BLaER1 treated with 17β-estradiol and CSF1 and Interleukin-3, amounts not matched to agents 10 nM and 100 nM (cell line): ENCODE measurements around the gene CCDC92.

Experiments used
- H3K27ac ChIP-seq, 11 experiments: shearing (Covaris generic); formaldehyde crosslinking; 2 replicates each; pipeline ENCODE4 v1.8.1; 2022
- H3K27me3 ChIP-seq, 11 experiments: shearing (Covaris generic); formaldehyde crosslinking; 2 replicates each; pipeline ENCODE4 v1.8.1; 2022
- H3K36me3 ChIP-seq, 11 experiments: shearing (Covaris generic); formaldehyde crosslinking; 2 replicates each; pipeline ENCODE4 v1.8.1; 2022
- H3K4me1 ChIP-seq, 10 experiments: shearing (Covaris generic); formaldehyde crosslinking; 2 replicates each; pipeline ENCODE4 v1.8.1; 2022
- H3K4me2 ChIP-seq, 11 experiments: shearing (Covaris generic); formaldehyde crosslinking; 2 replicates each; pipeline ENCODE4 v1.8.1; 2022
- H3K4me3 ChIP-seq, 10 experiments: shearing (Covaris generic); formaldehyde crosslinking; 2 replicates each; pipeline ENCODE4 v1.8.1; 2022
- H3K9ac ChIP-seq, 11 experiments: shearing (Covaris generic); formaldehyde crosslinking; 2 replicates each; pipeline ENCODE4 v1.8.1; 2022
- H3K9me3 ChIP-seq, 11 experiments: shearing (Covaris generic); formaldehyde crosslinking; replicated peaks in 1 of 11; 2 replicates each; pipeline ENCODE4 v1.8.1; 2022
- H4K20me1 ChIP-seq, 11 experiments: shearing (Covaris generic); formaldehyde crosslinking; 2 replicates each; pipeline ENCODE4 v1.8.1; 2022
- Cebpa-rat ChIP-seq, 11 experiments: shearing (Covaris generic); IDR thresholded peaks; 2 replicates each; pipeline ENCODE4 v1.8.1; 2022

The CCDC92 gene

DNA sequence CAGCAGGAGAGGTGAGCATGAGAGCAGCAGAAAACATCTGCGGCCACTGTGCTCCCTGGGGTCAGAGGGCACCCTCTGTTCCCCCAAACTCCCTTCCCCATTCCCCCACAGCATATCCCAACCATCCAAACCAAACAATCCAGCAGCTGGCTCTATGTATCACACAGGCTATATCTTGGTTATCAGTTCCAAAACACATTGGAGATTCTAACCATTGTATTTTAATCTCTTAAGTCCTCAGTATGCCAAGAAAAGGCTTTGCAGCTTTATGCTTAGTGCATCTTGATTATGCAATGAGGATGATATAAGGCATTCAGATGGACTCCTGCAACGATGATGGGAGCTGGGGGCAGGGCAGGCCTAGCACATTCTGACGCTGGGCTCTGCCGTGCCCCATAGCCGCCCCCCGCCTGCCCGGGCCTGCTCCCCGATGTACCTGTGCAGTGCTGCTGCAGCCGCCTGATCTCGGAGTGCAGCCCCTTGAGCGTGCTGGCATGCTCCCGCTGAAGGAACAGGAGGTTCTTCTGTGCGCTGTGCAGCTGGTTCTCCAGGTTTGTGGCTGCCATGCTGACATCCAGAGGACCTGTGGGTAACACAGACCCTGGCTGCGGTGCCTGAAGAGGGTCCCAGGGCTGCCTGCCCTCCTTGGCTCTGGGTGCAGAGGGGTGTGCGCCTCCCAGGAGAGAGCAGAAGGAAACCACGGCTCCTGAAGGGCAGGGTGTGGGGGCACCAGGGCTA, 29.6 kb downstream of the CCDC92 start:
- H3K9me3 ChIP-seq, result peaks cover 8 to 36% (median 15%) of the 10 kb centered on the region in 11 experiments; a peak in 21 of 22 replicates
- H3K9ac ChIP-seq, result 0 out of 22 replicates have a peak overlapping the region, but pooled peaks of 1 of the 11 experiments have one; percentile 2
- H3K27ac ChIP-seq, result no peak overlapping the region
- TF ChIP-seq Cebpa-rat (IDR thresholded peaks at IDR 0.05), result no peak
- peaks cover 23 to 37% (median 30%) of the 10 kb centered on the region in 10 experiments for H3K4me1 ChIP-seq
- H3K36me3 ChIP-seq, result peaks cover 16 to 73% (median 35%) of the 10 kb centered on the region in 11 experiments
- H4K20me1 ChIP-seq, result peaks cover 0 to 30% (median 0%) of the 10 kb centered on the region in 11 experiments; a peak in 3 of 22 replicates
- peak overlapping the region in 6 of 11 experiments; percentile 3 to 24 (median 22); a peak in 5 of 22 replicates for H3K4me2 ChIP-seq
- H3K27me3 ChIP-seq, result no peaks in the 10 kb centered on the region
- H3K4me3 ChIP-seq, result peak overlapping the region in 1 of 10 experiments; percentile 9; a peak in 1 of 20 replicates

DNA sequence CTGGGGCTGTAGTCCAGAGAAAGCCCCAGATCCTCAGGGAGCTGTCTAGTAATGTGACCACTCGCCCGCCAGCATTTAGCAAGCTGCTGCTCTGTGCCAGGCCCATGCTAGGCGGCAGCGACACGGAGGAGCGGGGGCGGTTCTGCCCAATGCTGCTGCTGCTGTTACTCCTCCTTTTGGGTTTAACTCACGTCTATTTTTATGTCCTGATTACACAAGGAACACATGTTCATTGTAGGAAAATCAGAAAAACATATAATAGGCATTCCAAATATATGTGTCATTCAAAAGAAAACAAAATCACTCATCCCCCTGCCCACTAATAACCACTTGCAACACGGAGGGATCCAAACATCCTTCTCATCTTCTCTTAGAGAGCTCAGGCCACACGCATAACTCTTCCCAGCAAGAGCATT, 30.4 kb downstream of the CCDC92 start:
- H3K4me3 ChIP-seq, result peak overlapping the region in 3 of 10 experiments; percentile 9 to 37 (median 9); a peak in 3 of 20 replicates
- no peak for TF ChIP-seq Cebpa-rat (IDR thresholded peaks at IDR 0.05)
- peak overlapping the region in 3 of 11 experiments; percentile 6 to 48 (median 15); a peak in 4 of 22 replicates for H3K27ac ChIP-seq
- peaks cover 31 to 46% (median 38%) of the 10 kb centered on the region in 10 experiments for H3K4me1 ChIP-seq
- no peak overlapping the region for H3K4me2 ChIP-seq
- H4K20me1 ChIP-seq, result peaks cover 0 to 30% (median 0%) of the 10 kb centered on the region in 11 experiments; a peak in 3 of 22 replicates
- H3K27me3 ChIP-seq, result no peaks in the 10 kb centered on the region
- H3K9me3 ChIP-seq, result peaks cover 8 to 36% (median 15%) of the 10 kb centered on the region in 11 experiments; a peak in 21 of 22 replicates
- H3K36me3 ChIP-seq, result peaks cover 16 to 70% (median 36%) of the 10 kb centered on the region in 11 experiments
- no peak overlapping the region for H3K9ac ChIP-seq

GRCh38 chr12:123941624-123942237, 30.9 kb downstream of the CCDC92 start:
- H4K20me1 ChIP-seq, result peaks cover 0 to 30% (median 0%) of the 10 kb centered on the region in 11 experiments; a peak in 5 of 22 replicates
- H3K27ac ChIP-seq, result peak overlapping the region in 3 of 11 experiments; percentile 15 to 48 (median 48); a peak in 4 of 22 replicates
- H3K27me3 ChIP-seq, result no peaks in the 10 kb centered on the region
- peak overlapping the region in 5 of 11 experiments; percentile 7 to 50 (median 35); a peak in 5 of 22 replicates for H3K4me2 ChIP-seq
- peaks cover 33 to 50% (median 42%) of the 10 kb centered on the region in 10 experiments for H3K4me1 ChIP-seq
- H3K36me3 ChIP-seq, result peaks cover 17 to 75% (median 41%) of the 10 kb centered on the region in 11 experiments
- no peak overlapping the region for H3K9ac ChIP-seq
- H3K9me3 ChIP-seq, result peaks cover 8 to 36% (median 15%) of the 10 kb centered on the region in 11 experiments; a peak in 21 of 22 replicates
- no peak for TF ChIP-seq Cebpa-rat (IDR thresholded peaks at IDR 0.05)
- peak overlapping the region in 3 of 10 experiments; percentile 9 to 37 (median 9); a peak in 3 of 20 replicates for H3K4me3 ChIP-seq

DNA sequence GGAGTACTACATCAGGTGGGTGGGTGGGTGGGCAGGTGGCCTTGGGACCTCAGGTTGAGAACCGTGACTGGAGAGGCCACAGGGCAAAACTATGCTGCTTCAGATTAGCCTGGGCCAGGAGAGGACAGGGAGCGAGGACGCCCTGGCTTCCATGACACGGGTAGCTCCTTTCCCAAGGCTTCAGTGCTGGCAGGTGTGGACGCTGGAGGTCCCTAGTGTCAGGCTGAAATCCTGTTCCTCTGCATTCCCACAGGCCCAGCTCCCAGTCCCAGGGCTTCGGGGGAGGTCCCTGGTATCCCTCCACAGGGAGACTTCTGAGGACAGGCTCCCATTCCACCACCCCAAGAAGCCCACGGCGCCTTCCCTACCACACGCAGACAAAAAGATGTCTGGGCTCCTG, 31.6 kb downstream of the CCDC92 start:
- peaks cover 17 to 81% (median 49%) of the 10 kb centered on the region in 11 experiments for H3K36me3 ChIP-seq
- H3K4me2 ChIP-seq, result peak overlapping the region in 5 of 11 experiments; percentile 7 to 50 (median 35); a peak in 7 of 22 replicates
- H3K4me1 ChIP-seq, result peaks cover 33 to 50% (median 42%) of the 10 kb centered on the region in 10 experiments
- no peak for TF ChIP-seq Cebpa-rat (IDR thresholded peaks at IDR 0.05)
- peaks cover 8 to 36% (median 15%) of the 10 kb centered on the region in 11 experiments; a peak in 21 of 22 replicates for H3K9me3 ChIP-seq
- H3K9ac ChIP-seq, result no peak overlapping the region
- no peak overlapping the region for H3K4me3 ChIP-seq
- no peaks in the 10 kb centered on the region for H3K27me3 ChIP-seq
- H4K20me1 ChIP-seq, result peaks cover 0 to 30% (median 0%) of the 10 kb centered on the region in 11 experiments; a peak in 6 of 22 replicates
- peak overlapping the region in 3 of 11 experiments; percentile 15 to 63 (median 48); a peak in 5 of 22 replicates for H3K27ac ChIP-seq

- Histone ChIP-seq H3K9ac (no peak overlapping the region), H3K4me2 (0 out of 22 replicates have a peak overlapping the region, but pooled peaks of 2 of the 11 experiments have one; percentile 10 to 16), H3K9me3 (peaks cover 8 to 36% (median 15%) of the 10 kb centered on the region in 11 experiments; a peak in 21 of 22 replicates), H4K20me1 (peaks cover 0 to 29% (median 0%) of the 10 kb centered on the region in 11 experiments; a peak in 6 of 22 replicates), H3K27ac (no peak overlapping the region), H3K4me1 (peaks cover 33 to 50% (median 42%) of the 10 kb centered on the region in 10 experiments), H3K27me3 (no peaks in the 10 kb centered on the region), H3K36me3 (peaks cover 17 to 81% (median 52%) of the 10 kb centered on the region in 11 experiments), H3K4me3 (no peak overlapping the region)
- TF ChIP-seq Cebpa-rat (IDR thresholded peaks at IDR 0.05), result no peak
Observed at GRCh38 chr12:123940627-123940966, 32.0 kb downstream of the CCDC92 start.

- Histone ChIP-seq H3K27me3 (no peaks in the 10 kb centered on the region), H3K4me2 (0 out of 22 replicates have a peak overlapping the region, but pooled peaks of 2 of the 11 experiments have one; percentile 10 to 16), H3K4me3 (no peak overlapping the region), H3K9ac (no peak overlapping the region), H4K20me1 (peaks cover 0 to 27% (median 2%) of the 10 kb centered on the region in 11 experiments; a peak in 7 of 22 replicates), H3K36me3 (peaks cover 17 to 75% (median 48%) of the 10 kb centered on the region in 11 experiments), H3K4me1 (peaks cover 34 to 53% (median 46%) of the 10 kb centered on the region in 10 experiments), H3K9me3 (peaks cover 8 to 36% (median 15%) of the 10 kb centered on the region in 11 experiments; a peak in 21 of 22 replicates), H3K27ac (no peak overlapping the region)
- TF ChIP-seq Cebpa-rat (IDR thresholded peaks at IDR 0.05), result no peak
Observed at GRCh38 chr12:123939716-123940626, 32.7 kb downstream of the CCDC92 start.

DNA sequence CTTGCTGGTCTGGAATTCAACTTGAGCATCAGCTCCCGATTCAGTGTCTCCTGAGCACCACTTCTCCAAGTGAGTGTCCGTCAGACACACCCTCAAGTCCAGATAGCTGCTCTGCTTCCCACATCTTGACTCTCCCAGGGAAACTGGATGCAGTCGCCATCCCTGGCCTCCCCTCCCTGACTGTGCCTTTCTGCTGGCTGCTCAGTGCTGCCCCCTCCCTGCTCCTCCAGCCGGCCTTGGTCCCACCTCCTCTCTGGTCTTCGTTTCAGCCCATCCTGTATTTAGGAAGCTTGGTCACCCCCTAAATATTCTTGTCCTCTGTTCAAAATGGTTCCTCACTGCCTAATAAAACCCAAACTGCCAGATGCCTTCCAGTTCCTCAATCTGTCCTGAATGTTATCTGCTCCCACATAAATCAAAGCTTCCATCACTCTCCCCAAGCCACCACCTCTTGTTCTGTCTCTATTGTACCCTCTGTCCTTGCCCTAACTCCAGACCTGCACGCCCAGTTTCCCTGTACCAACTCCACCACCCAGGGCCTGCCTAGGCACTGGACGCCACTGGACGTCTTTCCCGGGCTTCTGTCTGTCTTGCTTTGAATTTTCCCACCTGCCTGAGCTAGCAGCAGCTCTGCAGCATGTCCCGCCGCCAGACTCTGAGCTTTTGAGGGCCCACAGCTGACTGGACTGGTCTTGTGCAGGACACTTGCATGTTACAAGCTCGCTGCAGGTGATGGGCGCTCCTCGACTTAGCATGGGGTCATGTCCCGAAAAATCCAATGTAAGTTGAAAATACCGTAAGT, 33.8 kb downstream of the CCDC92 start:
- Histone ChIP-seq H4K20me1 (peaks cover 0 to 36% (median 8%) of the 10 kb centered on the region in 11 experiments; a peak in 14 of 22 replicates), H3K27ac (peak overlapping the region in 9 of 11 experiments; percentile 27 to 69 (median 46); a peak in 15 of 22 replicates), H3K36me3 (peaks cover 17 to 64% (median 48%) of the 10 kb centered on the region in 11 experiments), H3K9me3 (peaks cover 8 to 30% (median 15%) of the 10 kb centered on the region in 11 experiments; a peak in 21 of 22 replicates), H3K4me3 (0 out of 20 replicates have a peak overlapping the region, but pooled peaks of 2 of the 10 experiments have one; percentile 47 to 52), H3K9ac (peak overlapping the region in 9 of 11 experiments; percentile 3 to 68 (median 60); a peak in 16 of 22 replicates), H3K4me1 (peaks cover 44 to 62% (median 50%) of the 10 kb centered on the region in 10 experiments), H3K27me3 (no peaks in the 10 kb centered on the region), H3K4me2 (peak overlapping the region; percentile 73 to 98 (median 93))
- no peak for TF ChIP-seq Cebpa-rat (IDR thresholded peaks at IDR 0.05)
